ENCODE measurements around the gene TMEM167B.

- TF ChIP-seq, protein P1, sequence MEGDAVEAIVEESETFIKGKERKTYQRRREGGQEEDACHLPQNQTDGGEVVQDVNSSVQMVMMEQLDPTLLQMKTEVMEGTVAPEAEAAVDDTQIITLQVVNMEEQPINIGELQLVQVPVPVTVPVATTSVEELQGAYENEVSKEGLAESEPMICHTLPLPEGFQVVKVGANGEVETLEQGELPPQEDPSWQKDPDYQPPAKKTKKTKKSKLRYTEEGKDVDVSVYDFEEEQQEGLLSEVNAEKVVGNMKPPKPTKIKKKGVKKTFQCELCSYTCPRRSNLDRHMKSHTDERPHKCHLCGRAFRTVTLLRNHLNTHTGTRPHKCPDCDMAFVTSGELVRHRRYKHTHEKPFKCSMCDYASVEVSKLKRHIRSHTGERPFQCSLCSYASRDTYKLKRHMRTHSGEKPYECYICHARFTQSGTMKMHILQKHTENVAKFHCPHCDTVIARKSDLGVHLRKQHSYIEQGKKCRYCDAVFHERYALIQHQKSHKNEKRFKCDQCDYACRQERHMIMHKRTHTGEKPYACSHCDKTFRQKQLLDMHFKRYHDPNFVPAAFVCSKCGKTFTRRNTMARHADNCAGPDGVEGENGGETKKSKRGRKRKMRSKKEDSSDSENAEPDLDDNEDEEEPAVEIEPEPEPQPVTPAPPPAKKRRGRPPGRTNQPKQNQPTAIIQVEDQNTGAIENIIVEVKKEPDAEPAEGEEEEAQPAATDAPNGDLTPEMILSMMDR (IDR thresholded peaks at IDR 0.05; ENCODE audit: borderline replicate concordance, extremely low read depth, low read length, poor library complexity, severe bottlenecking): no peak
- TF ChIP-seq EZH2 (IDR thresholded peaks at IDR 0.05; ENCODE audit: borderline replicate concordance, low read depth, low read length, severe bottlenecking): no peak
Measured at GRCh38 chr1:109061183-109061582, 29.4 kb upstream of the TMEM167B start.

All from DND-41 (cell line).